Panc1 (cell line): Measurements from ENCODE around the gene ATOH8. TPM values are rescaled to one million over a fixed set of nuclear protein-coding genes. Genes with fewer than 3 reads are reported as not detected.
A peak's percentile ranks its signal among the peaks of the same experiment; 100 is the strongest.

Experiments
- ATAC-seq: fragments of 200-7000 bp; cut with Tn5 transposase; 2 replicates; pipeline ENCODE4 v1.9.1; 2020; ENCODE audit warnings: mild to moderate bottlenecking, moderate library complexity
- BruUV-seq: library from RNA; stranded (reverse); fragments of 400-500 nt; replicated peaks from 2 replicates; lab custom pipeline; 2021; lab: Mats Ljungman, UMichigan
- CTCF ChIA-PET: fragments of 300-600 bp; sonication (Branson Sonifier 250); formaldehyde crosslinking; loops from one replicate; lab custom pipeline; 2022; ENCODE audit warnings: antibody characterized with exemption; lab: Charles Lee
- POLR2A ChIA-PET: fragments of 300-600 bp; sonication (Branson Sonifier 250); formaldehyde crosslinking; loops from one replicate; lab custom pipeline; 2022; ENCODE audit warnings: antibody characterized with exemption; lab: Charles Lee
- DNase-seq: peaks from one replicate; pipeline ENCODE4 v3.0.0-alpha.2; 2010; ENCODE audit warnings: low read depth, low spot score
- H3K27ac ChIP-seq: 2 replicates; pipeline ENCODE4 v1.5.1; 2011; ENCODE audit warnings: mild to moderate bottlenecking, low read length, inconsistent platforms
- H3K27me3 ChIP-seq: fragments of 200-500 bp; sonication (Bioruptor generic); 2 replicates; pipeline ENCODE4 v1.6.0; 2014; ENCODE audit warnings: low read length, inconsistent platforms; ENCODE audit not compliant: control insufficient read depth, insufficient read depth
- H3K36me3 ChIP-seq: fragments of 200-500 bp; sonication (Bioruptor generic); 2 replicates; pipeline ENCODE4 v1.5.1; 2014; ENCODE audit warnings: inconsistent platforms, mild to moderate bottlenecking, low read length, moderate library complexity; ENCODE audit not compliant: control insufficient read depth, insufficient read depth
- H3K4me1 ChIP-seq: 2 replicates; pipeline ENCODE4 v1.5.1; 2011; ENCODE audit warnings: inconsistent platforms, mild to moderate bottlenecking, low read length, moderate library complexity; ENCODE audit not compliant: control insufficient read depth, insufficient read depth
- H3K4me3 ChIP-seq, 2 experiments: 2 replicates each; pipeline ENCODE4 v1.5.1; 2011 to 2012; ENCODE audit warnings: low read depth in 2 of 2, low read length in 2 of 2, mild to moderate bottlenecking in 2 of 2, inconsistent platforms in 1 of 2, moderate library complexity in 1 of 2
- H3K9me3 ChIP-seq: fragments of 200-500 bp; sonication (Bioruptor generic); 2 replicates; pipeline ENCODE4 v1.5.1; 2014; ENCODE audit warnings: low read depth, mild to moderate bottlenecking, inconsistent platforms, low read length, moderate library complexity; ENCODE audit not compliant: control insufficient read depth, insufficient read depth
- CTCF ChIP-seq: fragments of 450-650 bp; IDR thresholded peaks from 2 replicates; pipeline ENCODE4 v1.5.1; 2017; ENCODE audit warnings: mild to moderate bottlenecking
- POLR2AphosphoS5 ChIP-seq: IDR thresholded peaks from 2 replicates; pipeline ENCODE4 v1.6.1; 2012; ENCODE audit warnings: mild to moderate bottlenecking, low read depth, low read length, moderate library complexity
- REST ChIP-seq, 2 experiments: IDR thresholded peaks; 2 replicates each; pipeline ENCODE4 v1.6.1; 2011 to 2012; ENCODE audit warnings: low read depth in 2 of 2, control low read depth in 1 of 2, low read length in 1 of 2, mild to moderate bottlenecking in 1 of 2, moderate library complexity in 1 of 2; ENCODE audit not compliant: insufficient read depth in 1 of 2
- SIN3A ChIP-seq: IDR thresholded peaks from 2 replicates; pipeline ENCODE4 v1.6.1; 2012; ENCODE audit warnings: low read depth, mild to moderate bottlenecking, low read length, moderate library complexity, borderline replicate concordance; ENCODE audit not compliant: insufficient read depth
- TCF7L2 ChIP-seq: IDR thresholded peaks from 2 replicates; pipeline ENCODE4 v1.6.1; 2011; ENCODE audit warnings: mild to moderate bottlenecking, low read depth, low read length, inconsistent platforms
- in situ Hi-C: cut with HindIII; loops from 2 replicates; pipeline ENCODE4 v1.10.0; 2016; ENCODE audit warnings: low sequenced_read_pairs, low pct_unique_long_range_greater_than_20kb
- intact Hi-C: fragments of 100-400 bp; cut with micrococcal nuclease; formaldehyde crosslinking; loops from one replicate; pipeline ENCODE4 v1.10.0; 2022; ENCODE audit not compliant: unreplicated experiment
- total RNA-seq: library from RNA; stranded (reverse); gene quantifications from one replicate; pipeline ENCODE4 v1.2.1, GENCODE V29; 2021; ENCODE audit not compliant: unreplicated experiment

ATOH8 gene
- total RNA-seq, 1 experiment from 2014 or later: 3.8 TPM

GRCh38 chr2:85771486-85771885 lies 17.7 kb downstream of the ATOH8 start:
- in situ Hi-C loops: no loop called here
- CTCF ChIA-PET: interaction anchor here (0.6 to 1.4 kb wide), 6 partner anchors 18 to 234 kb away, joined by 3 to 8 read pairs (median 4); partner anchors contain the start of gene ATOH8
- intact Hi-C loops: no loop called here
- H3K36me3 ChIP-seq: no peaks in the 10 kb centered on the region
- POLR2A ChIA-PET: interaction anchor here (1.0 kb wide), 1 partner anchor 11 kb away, joined by 3 read pairs; no protein-coding TSS in a partner anchor
- TF ChIP-seq POLR2AphosphoS5: no peak
- TF ChIP-seq TCF7L2: no peak
- TF ChIP-seq SIN3A: no peak
- TF ChIP-seq CTCF: no peak
- no peak for TF ChIP-seq REST (IDR thresholded peaks at IDR 0.05; ENCODE audit: insufficient read depth in 1 of 2, low read depth in 2 of 2, low read length in 1 of 2)
- no peaks in the 10 kb centered on the region for H3K9me3 ChIP-seq
- no peaks in the 10 kb centered on the region for H3K27me3 ChIP-seq
- H3K4me3 ChIP-seq: no peak overlapping the region
- peak overlapping the region; percentile 82 for H3K27ac ChIP-seq
- peaks cover 73% of the 10 kb centered on the region for H3K4me1 ChIP-seq
- DNase-seq (no peak), ATAC-seq (no peak)
- BruUV-seq: no TSS peak

- ChIA-PET CTCF (interaction anchor here (0.6 to 1.4 kb wide), 6 partner anchors 9 to 235 kb away, joined by 3 to 8 read pairs (median 4); partner anchors contain the start of gene ATOH8), POLR2A (interaction anchor here (1.0 kb wide), 1 partner anchor 12 kb away, joined by 3 read pairs; no protein-coding TSS in a partner anchor)
- TF ChIP-seq POLR2AphosphoS5 (peak; percentile 82; the same call in 1 of the 2 replicates), TCF7L2 (peak; percentile 65), CTCF (no peak), SIN3A (0 out of 2 replicates have a peak, but pooled peaks have one; percentile 46), REST (IDR thresholded peaks at IDR 0.05; ENCODE audit: insufficient read depth in 1 of 2, low read depth in 2 of 2, low read length in 1 of 2) (0 out of 4 replicates have a peak, but pooled peaks of 1 of the 2 experiments have one; percentile 20)
- peak overlapping the region in 1 of 2 experiments; percentile 19; a peak in 2 of 4 replicates for H3K4me3 ChIP-seq
- no peaks in the 10 kb centered on the region for H3K9me3 ChIP-seq
- H3K36me3 ChIP-seq: no peaks in the 10 kb centered on the region
- intact Hi-C loops (no loop called here), in situ Hi-C loops (no loop called here)
- H3K27me3 ChIP-seq: no peaks in the 10 kb centered on the region
- BruUV-seq: no TSS peak
- peak overlapping the region; percentile 89 for H3K27ac ChIP-seq
- peak; percentile 88 for ATAC-seq
- H3K4me1 ChIP-seq: peaks cover 66% of the 10 kb centered on the region
- peak; percentile 77 for DNase-seq
Observed at GRCh38 chr2:85772019-85772745, 18.4 kb downstream of the ATOH8 start.
